ENCODE results near the gene FOXL2. TPM values are rescaled to one million over a fixed set of nuclear protein-coding genes. Genes with fewer than 3 reads are reported as not detected.

The FOXL2 gene
- total and polyA plus RNA-seq, 3 experiments from 2014 or later = not detected

- peaks cover 50 to 66% of the 10 kb centered on the region in 2 donors for H3K27me3 Mint-ChIP-seq
- CTCF ChIA-PET = interaction anchor here (0.7 to 4.4 kb wide), 3 partner anchors 11 to 26 kb away, joined by 3 to 16 read pairs (median 4); no protein-coding TSS in a partner anchor
- H3K4me3 ChIP-seq (ENCODE audit: low read length) = no peak overlapping the region
Measured at GRCh38 chr3:138949445-138950005, 2.6 kb upstream of the FOXL2 start.

DNA sequence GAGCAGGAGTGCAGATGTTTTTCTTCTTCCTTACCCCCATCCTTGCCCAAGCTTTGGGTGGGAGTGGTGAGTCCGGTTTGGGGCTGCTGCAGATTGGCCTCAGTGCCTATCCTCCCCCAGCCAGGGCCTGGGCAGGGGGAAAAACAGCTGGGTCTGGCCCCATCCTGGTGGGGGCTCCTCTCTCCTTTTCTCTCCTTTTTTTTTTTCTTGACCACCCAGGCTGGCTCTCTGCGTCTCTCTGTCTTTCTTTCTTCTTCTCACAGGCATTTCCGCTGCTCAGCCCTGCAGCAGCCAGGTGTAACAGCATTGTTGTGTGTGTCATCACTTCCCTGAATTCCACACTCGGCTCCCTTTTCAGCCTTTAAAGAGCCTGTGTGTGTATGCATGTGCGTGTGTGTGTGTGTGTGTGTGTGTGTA, 2.1 kb upstream of the FOXL2 start:
- Mint-ChIP-seq H3K9me3 (no peaks in the 10 kb centered on the region), H3K27me3 (peaks cover 54 to 69% of the 10 kb centered on the region in 2 donors), H3K27ac (peak overlapping the region in 1 of 8 donors; percentile 47), H3K4me3 (peak overlapping the region in 6 of 7 donors; percentile 3 to 77 (median 68)), H3K4me1 (peaks cover 28 to 51% (median 43%) of the 10 kb centered on the region in 3 donors), H3K36me3 (no peaks in the 10 kb centered on the region)
- no peaks in the 10 kb centered on the region for H3K9me3 ChIP-seq (ENCODE audit: low read length)
- H3K27me3 ChIP-seq (ENCODE audit: insufficient read depth, low read length, poor library complexity, severe bottlenecking) = peaks cover 50% of the 10 kb centered on the region
- CTCF ChIA-PET = interaction anchor here (4.4 kb wide), 1 partner anchor 13 kb away, joined by 16 read pairs; no protein-coding TSS in a partner anchor
- H3K36me3 ChIP-seq (ENCODE audit: insufficient read depth, low read length) = no peaks in the 10 kb centered on the region
- H3K4me1 ChIP-seq (ENCODE audit: insufficient read depth, low read length) = peaks cover 18% of the 10 kb centered on the region
- no peak overlapping the region for H3K27ac ChIP-seq (ENCODE audit: low read depth, low read length)
- POLR2A ChIA-PET = no interaction called here
- DNase-seq = no peak
- H3K4me3 ChIP-seq (ENCODE audit: low read length) = no peak overlapping the region

More at GRCh38 chr3:138949445-138950005, 2.6 kb upstream of the FOXL2 start:
- H3K4me3 Mint-ChIP-seq = peak overlapping the region; percentile 3 to 77 (median 66)
- peaks cover 0 to under 1% (median 0%) of the 10 kb centered on the region in 3 donors for H3K36me3 Mint-ChIP-seq
- POLR2A ChIA-PET = no interaction called here
- H3K27me3 ChIP-seq (ENCODE audit: insufficient read depth, low read length, poor library complexity, severe bottlenecking) = peaks cover 45% of the 10 kb centered on the region
- peaks cover 23 to 46% (median 38%) of the 10 kb centered on the region in 3 donors for H3K4me1 Mint-ChIP-seq
- no peak for DNase-seq
- H3K9me3 ChIP-seq (ENCODE audit: low read length) = no peaks in the 10 kb centered on the region
- no peak overlapping the region for H3K27ac ChIP-seq (ENCODE audit: low read depth, low read length)
- H3K27ac Mint-ChIP-seq = no peak overlapping the region
- peaks cover 13% of the 10 kb centered on the region for H3K4me1 ChIP-seq (ENCODE audit: insufficient read depth, low read length)
- H3K9me3 Mint-ChIP-seq = no peaks in the 10 kb centered on the region
- no peaks in the 10 kb centered on the region for H3K36me3 ChIP-seq (ENCODE audit: insufficient read depth, low read length)

- Mint-ChIP-seq H3K4me1 (peaks cover 32 to 56% (median 47%) of the 10 kb centered on the region in 3 donors), H3K4me3 (peak overlapping the region in 5 of 7 donors; percentile 3 to 73 (median 10)), H3K36me3 (no peaks in the 10 kb centered on the region), H3K27ac (no peak overlapping the region), H3K9me3 (no peaks in the 10 kb centered on the region), H3K27me3 (peaks cover 54 to 70% of the 10 kb centered on the region in 2 donors)
- Histone ChIP-seq H3K27me3 (ENCODE audit: insufficient read depth, low read length, poor library complexity, severe bottlenecking) (peaks cover 55% of the 10 kb centered on the region), H3K27ac (ENCODE audit: low read depth, low read length) (no peak overlapping the region), H3K9me3 (ENCODE audit: low read length) (no peaks in the 10 kb centered on the region), H3K36me3 (ENCODE audit: insufficient read depth, low read length) (no peaks in the 10 kb centered on the region), H3K4me1 (ENCODE audit: insufficient read depth, low read length) (peaks cover 20% of the 10 kb centered on the region), H3K4me3 (ENCODE audit: low read length) (no peak overlapping the region)
- ChIA-PET POLR2A (no interaction called here), CTCF (interaction anchor here (4.4 kb wide), 1 partner anchor 12 kb away, joined by 16 read pairs; no protein-coding TSS in a partner anchor)
- no peak for DNase-seq
Measured at GRCh38 chr3:138948371-138949001, 1.5 kb upstream of the FOXL2 start.

GRCh38 chr3:138947495-138948121, 671 bp upstream of the FOXL2 start:
- no peaks in the 10 kb centered on the region for H3K9me3 ChIP-seq (ENCODE audit: low read length)
- ChIA-PET CTCF (interaction anchor here (4.4 kb wide), 1 partner anchor 11 kb away, joined by 16 read pairs; no protein-coding TSS in a partner anchor), POLR2A (interaction anchor here (0.6 kb wide), 1 partner anchor 281 kb away, joined by 3 read pairs; no protein-coding TSS in a partner anchor)
- Mint-ChIP-seq H3K27ac (no peak overlapping the region), H3K36me3 (no peaks in the 10 kb centered on the region), H3K27me3 (peaks cover 60 to 74% of the 10 kb centered on the region in 2 donors), H3K4me1 (peaks cover 34 to 58% (median 47%) of the 10 kb centered on the region in 3 donors), H3K9me3 (no peaks in the 10 kb centered on the region), H3K4me3 (peak overlapping the region; percentile 18 to 87 (median 70))
- peak overlapping the region; percentile 9 for H3K27ac ChIP-seq (ENCODE audit: low read depth, low read length)
- H3K36me3 ChIP-seq (ENCODE audit: insufficient read depth, low read length) = no peaks in the 10 kb centered on the region
- no peak overlapping the region for H3K4me3 ChIP-seq (ENCODE audit: low read length)
- peaks cover 64% of the 10 kb centered on the region for H3K27me3 ChIP-seq (ENCODE audit: insufficient read depth, low read length, poor library complexity, severe bottlenecking)
- no peak for DNase-seq
- peaks cover 20% of the 10 kb centered on the region for H3K4me1 ChIP-seq (ENCODE audit: insufficient read depth, low read length)

DNA sequence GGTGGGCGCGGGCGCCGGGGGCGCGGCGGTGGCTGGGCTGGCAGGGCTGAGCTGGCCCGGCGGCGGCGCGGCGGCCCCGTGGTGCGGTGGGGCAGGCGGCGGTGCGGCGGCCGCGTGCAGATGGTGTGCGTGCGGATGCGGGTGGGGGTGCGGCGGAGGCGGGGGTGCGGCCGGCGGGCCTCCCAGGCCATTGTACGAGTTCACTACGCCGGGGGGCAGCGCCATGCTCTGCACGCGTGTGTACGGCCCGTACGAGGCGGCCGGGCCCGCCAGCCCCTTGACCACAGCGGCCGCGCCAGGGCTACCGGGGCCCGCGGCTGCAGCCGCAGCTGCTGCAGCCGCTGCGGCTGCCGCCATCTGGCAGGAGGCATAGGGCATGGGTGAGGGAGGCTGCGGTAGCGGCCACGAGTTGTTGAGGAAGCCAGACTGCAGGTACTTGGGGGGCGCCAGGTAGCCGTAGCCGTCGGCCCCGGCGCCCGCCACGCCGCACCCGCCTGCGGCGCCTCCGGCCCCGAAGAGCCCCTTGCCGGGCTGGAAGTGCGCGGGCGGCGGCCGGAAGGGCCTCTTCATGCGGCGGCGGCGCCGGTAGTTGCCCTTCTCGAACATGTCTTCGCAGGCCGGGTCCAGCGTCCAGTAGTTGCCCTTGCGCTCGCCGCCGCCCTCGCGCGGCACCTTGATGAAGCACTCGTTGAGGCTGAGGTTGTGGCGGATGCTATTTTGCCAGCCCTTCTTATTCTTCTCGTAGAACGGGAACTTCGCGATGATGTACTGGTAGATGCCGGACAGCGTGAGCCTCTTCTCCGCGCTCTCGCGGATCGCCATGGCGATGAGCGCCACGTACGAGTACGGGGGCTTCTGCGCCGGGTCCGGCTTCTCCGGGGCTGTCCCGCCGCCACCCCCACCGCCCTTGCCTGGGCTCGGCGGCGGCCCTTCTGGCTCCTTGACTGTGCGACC, 951 bp downstream of the FOXL2 start:
- no peaks in the 10 kb centered on the region for H3K9me3 ChIP-seq (ENCODE audit: low read length)
- CTCF ChIA-PET = interaction anchor here (0.9 to 3.6 kb wide), 2 partner anchors 10 to 12 kb away, joined by 3 to 22 read pairs; no protein-coding TSS in a partner anchor
- no peak for DNase-seq
- POLR2A ChIA-PET = no interaction called here
- H3K36me3 Mint-ChIP-seq = no peaks in the 10 kb centered on the region
- no peak overlapping the region for H3K27ac Mint-ChIP-seq
- peaks cover 34 to 58% (median 46%) of the 10 kb centered on the region in 3 donors for H3K4me1 Mint-ChIP-seq
- peaks cover 71 to 83% of the 10 kb centered on the region in 2 donors for H3K27me3 Mint-ChIP-seq
- peak overlapping the region; percentile 19 for H3K4me3 ChIP-seq (ENCODE audit: low read length)
- H3K27me3 ChIP-seq (ENCODE audit: insufficient read depth, low read length, poor library complexity, severe bottlenecking) = peaks cover 80% of the 10 kb centered on the region
- H3K9me3 Mint-ChIP-seq = no peaks in the 10 kb centered on the region
- H3K4me3 Mint-ChIP-seq = peak overlapping the region; percentile 49 to 92 (median 84)
- H3K36me3 ChIP-seq (ENCODE audit: insufficient read depth, low read length) = no peaks in the 10 kb centered on the region
- peak overlapping the region; percentile 38 for H3K27ac ChIP-seq (ENCODE audit: low read depth, low read length)
- H3K4me1 ChIP-seq (ENCODE audit: insufficient read depth, low read length) = peaks cover 20% of the 10 kb centered on the region

DNA sequence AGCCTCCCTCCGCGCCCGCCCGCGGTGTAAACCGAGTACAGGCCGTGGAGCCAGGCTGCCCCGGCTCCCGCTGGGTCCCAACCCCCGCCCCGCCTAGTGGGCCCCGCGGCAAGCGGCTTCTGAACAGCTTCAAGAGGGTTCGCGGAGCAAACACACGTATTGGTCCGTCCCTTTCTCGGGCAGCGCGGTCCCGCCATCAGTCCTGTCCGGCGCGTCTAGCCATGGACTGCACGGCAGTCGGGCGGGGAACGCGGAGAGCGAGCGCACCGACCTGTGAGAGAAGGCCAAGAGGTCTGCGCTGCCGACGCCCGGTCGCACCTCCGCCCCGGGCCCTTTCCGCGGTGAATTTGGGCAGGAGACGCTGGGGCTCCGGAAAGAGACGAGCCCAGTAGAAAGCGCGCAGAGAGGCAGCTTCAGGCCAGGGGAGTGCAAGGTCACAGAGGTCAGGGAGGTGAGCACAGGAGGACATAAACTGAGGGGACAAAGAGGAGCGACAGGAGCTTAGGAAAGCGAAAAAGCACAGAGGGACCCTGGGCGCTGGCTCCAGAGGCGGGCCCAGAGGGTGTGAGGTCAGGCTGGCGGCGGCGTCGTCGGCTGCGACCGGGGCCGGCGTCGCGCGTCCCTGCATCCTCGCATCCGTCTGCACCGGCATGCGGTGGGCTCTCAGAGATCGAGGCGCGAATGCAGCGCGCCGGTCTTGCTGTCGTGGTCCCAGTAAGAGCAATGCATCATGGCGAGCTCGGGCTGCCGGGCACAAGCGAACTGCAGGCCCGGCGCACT, 1.8 kb downstream of the FOXL2 start:
- Mint-ChIP-seq H3K36me3 (no peaks in the 10 kb centered on the region), H3K9me3 (no peaks in the 10 kb centered on the region), H3K4me3 (peak overlapping the region; percentile 77 to 92 (median 87)), H3K4me1 (peaks cover 31 to 52% (median 37%) of the 10 kb centered on the region in 3 donors), H3K27me3 (peaks cover 73 to 85% of the 10 kb centered on the region in 2 donors), H3K27ac (peak overlapping the region in 2 of 8 donors; percentile 44 to 90)
- Histone ChIP-seq H3K27me3 (ENCODE audit: insufficient read depth, low read length, poor library complexity, severe bottlenecking) (peaks cover 79% of the 10 kb centered on the region), H3K9me3 (ENCODE audit: low read length) (no peaks in the 10 kb centered on the region), H3K36me3 (ENCODE audit: insufficient read depth, low read length) (no peaks in the 10 kb centered on the region), H3K4me3 (ENCODE audit: low read length) (peak overlapping the region; percentile 50), H3K27ac (ENCODE audit: low read depth, low read length) (peak overlapping the region; percentile 62), H3K4me1 (ENCODE audit: insufficient read depth, low read length) (peaks cover 20% of the 10 kb centered on the region)
- DNase-seq = peak in 2 of 5 donors; percentile 13 to 22
- ChIA-PET POLR2A (no interaction called here), CTCF (interaction anchor here (1.1 to 3.6 kb wide), 2 partner anchors 9 to 30 kb away, joined by 4 to 22 read pairs; no protein-coding TSS in a partner anchor)

- H3K4me1 Mint-ChIP-seq = peaks cover 33 to 52% (median 38%) of the 10 kb centered on the region in 3 donors
- POLR2A ChIA-PET = no interaction called here
- Histone ChIP-seq H3K4me3 (ENCODE audit: low read length) (no peak overlapping the region), H3K4me1 (ENCODE audit: insufficient read depth, low read length) (peaks cover 20% of the 10 kb centered on the region), H3K27me3 (ENCODE audit: insufficient read depth, low read length, poor library complexity, severe bottlenecking) (peaks cover 79% of the 10 kb centered on the region), H3K27ac (ENCODE audit: low read depth, low read length) (peak overlapping the region; percentile 62), H3K36me3 (ENCODE audit: insufficient read depth, low read length) (no peaks in the 10 kb centered on the region), H3K9me3 (ENCODE audit: low read length) (no peaks in the 10 kb centered on the region)
- no peak overlapping the region for H3K27ac Mint-ChIP-seq
- peak overlapping the region in 6 of 7 donors; percentile 59 to 89 (median 86) for H3K4me3 Mint-ChIP-seq
- peaks cover 73 to 88% of the 10 kb centered on the region in 2 donors for H3K27me3 Mint-ChIP-seq
- H3K36me3 Mint-ChIP-seq = no peaks in the 10 kb centered on the region
- DNase-seq = no peak
- H3K9me3 Mint-ChIP-seq = no peaks in the 10 kb centered on the region
- CTCF ChIA-PET = interaction anchor here (1.1 to 3.6 kb wide), 2 partner anchors 8 to 29 kb away, joined by 4 to 22 read pairs; no protein-coding TSS in a partner anchor
Measured at GRCh38 chr3:138944654-138944928, 2.3 kb downstream of the FOXL2 start.
